Activated naive CD4-positive, alpha-beta T cell treated with anti-CD3 and anti-CD28 coated beads, Interleukin-2, amount 50 U/mL, for 24 hours (primary cell): ENCODE measurements around the gene FOXN3.
"Not testable (repeated sequence)": the region's sequence is repeated elsewhere in the genome, so short reads cannot be mapped to it uniquely, and the experiment has no call there.

ENCODE experiments used
- H3K27ac Mint-ChIP-seq: one replicate; pipeline ENCODE4 v1.8.0; 2021; ENCODE audit warnings: mild to moderate bottlenecking, mixed read lengths
- H3K27me3 Mint-ChIP-seq: one replicate; pipeline ENCODE4 v1.8.0; 2021; ENCODE audit warnings: mixed read lengths
- H3K36me3 Mint-ChIP-seq: one replicate; pipeline ENCODE4 v1.8.0; 2021; ENCODE audit warnings: mixed read lengths
- H3K4me1 Mint-ChIP-seq: one replicate; pipeline ENCODE4 v1.8.0; 2021; ENCODE audit warnings: mixed read lengths
- H3K4me3 Mint-ChIP-seq: one replicate; pipeline ENCODE4 v1.8.0; 2021; ENCODE audit warnings: mild to moderate bottlenecking, mixed read lengths
- H3K9me3 Mint-ChIP-seq: one replicate; pipeline ENCODE4 v1.8.0; 2021; ENCODE audit warnings: mixed read lengths

FOXN3 gene

DNA sequence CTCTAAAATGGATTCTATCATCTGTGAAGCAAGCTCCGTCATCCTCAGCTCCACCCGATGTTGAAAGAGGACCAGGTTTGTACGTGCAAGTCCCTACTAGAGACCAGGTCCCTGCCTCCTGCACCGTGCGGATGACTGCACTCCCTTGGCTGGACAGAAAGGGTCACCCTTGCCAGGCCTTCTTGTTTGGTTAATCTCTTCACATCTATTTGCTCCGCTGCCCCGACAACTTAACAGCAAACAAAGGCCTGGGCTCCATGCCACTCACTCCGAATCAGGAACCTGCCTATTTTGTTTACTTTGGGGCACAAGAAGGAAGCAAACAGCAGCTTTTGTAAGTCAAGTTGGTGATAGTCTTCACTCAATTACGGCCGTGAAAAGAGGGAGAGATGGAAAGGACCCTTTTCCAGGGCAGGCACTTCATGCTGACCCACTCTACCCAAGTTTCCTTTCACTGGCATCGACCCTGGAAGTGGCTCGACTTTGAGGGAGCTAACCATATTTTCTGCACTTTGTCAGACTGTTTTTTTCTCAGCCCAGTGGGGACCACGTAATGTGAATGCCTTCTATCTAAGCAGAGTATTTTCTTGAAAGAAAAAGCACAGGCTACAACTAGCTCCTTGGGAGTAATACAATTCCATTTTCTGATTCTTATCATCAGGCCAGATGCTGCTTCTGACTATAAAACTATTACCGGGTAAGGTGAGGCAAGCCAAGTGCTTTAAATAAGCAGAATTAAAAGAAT lies 202.6 kb downstream of the FOXN3 start:
- peak overlapping the region; percentile 46 for H3K27ac Mint-ChIP-seq

DNA sequence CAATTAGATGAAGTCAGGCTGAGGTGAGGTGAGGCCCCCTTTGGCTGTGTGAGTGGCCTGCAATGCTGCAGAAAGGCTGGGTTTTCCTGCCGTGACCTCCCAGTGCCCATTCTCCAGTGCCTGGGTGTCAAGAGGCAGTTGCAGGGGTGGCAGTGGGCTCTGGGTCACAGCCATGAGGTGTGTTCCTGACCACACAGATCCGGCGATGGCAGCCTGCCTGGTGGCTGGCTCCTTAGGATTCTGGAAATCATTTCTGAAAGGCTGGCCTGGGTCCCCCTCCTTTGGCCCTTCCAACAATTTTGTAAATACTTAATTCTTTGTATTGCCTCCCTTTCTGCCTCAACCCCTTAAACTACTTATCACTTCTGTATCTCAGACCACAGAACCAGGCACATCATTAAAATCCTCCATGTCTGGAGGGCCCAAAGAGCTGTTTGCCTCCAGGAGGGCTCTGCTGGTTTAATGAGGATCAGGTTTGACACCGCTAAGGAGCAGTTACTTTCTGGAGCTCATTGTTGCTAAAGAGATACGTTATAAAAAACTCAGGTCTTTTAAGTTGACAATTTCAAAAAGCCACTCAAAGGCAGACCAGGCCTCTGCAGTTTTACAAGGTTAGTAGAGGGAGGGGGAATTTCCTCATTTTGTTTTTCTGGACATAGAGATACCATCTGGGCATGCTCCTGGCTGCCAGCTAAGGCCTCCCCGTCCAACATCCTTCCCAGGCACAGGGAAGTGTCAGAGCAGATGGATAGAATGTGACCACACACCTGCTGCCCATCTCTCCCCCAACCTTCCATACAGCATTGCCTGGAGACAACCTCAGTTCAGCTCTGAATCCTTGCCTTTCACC lies 204.4 kb downstream of the FOXN3 start:
- Mint-ChIP-seq H3K9me3 (no peaks in the 10 kb centered on the region), H3K4me3 (no peak overlapping the region), H3K27me3 (no peaks in the 10 kb centered on the region), H3K4me1 (peaks cover 46% of the 10 kb centered on the region), H3K27ac (peak overlapping the region; percentile 23), H3K36me3 (peaks cover 10% of the 10 kb centered on the region)

More for the DNA sequence above, 202.6 kb downstream of the FOXN3 start:
- H3K9me3 Mint-ChIP-seq, result no peaks in the 10 kb centered on the region
- peaks cover 18% of the 10 kb centered on the region for H3K36me3 Mint-ChIP-seq
- peaks cover 48% of the 10 kb centered on the region for H3K4me1 Mint-ChIP-seq
- no peaks in the 10 kb centered on the region for H3K27me3 Mint-ChIP-seq
- no peak overlapping the region for H3K4me3 Mint-ChIP-seq

DNA sequence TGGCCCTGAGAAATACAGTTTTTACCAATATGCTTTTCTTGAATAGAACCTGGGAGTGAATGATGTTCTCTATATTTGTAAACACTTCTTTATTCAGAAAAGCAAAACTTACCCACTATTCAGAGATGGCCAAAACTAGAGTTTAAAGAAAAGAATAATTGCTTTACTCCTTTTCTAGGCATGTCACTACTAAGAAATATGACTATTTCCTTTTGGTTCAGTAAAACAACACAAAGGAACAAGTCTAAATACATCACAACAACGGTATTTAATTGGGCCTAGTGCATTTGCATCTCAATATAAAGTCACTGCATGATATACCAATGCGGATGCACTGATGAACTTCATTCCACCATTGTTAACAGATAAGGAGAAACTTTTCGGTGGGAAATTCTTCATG lies 207.5 kb downstream of the FOXN3 start:
- Mint-ChIP-seq H3K27me3 (no peaks in the 10 kb centered on the region), H3K4me3 (no peak overlapping the region), H3K9me3 (no peaks in the 10 kb centered on the region), H3K4me1 (peaks cover 61% of the 10 kb centered on the region), H3K36me3 (peaks cover 16% of the 10 kb centered on the region), H3K27ac (no peak overlapping the region)

DNA sequence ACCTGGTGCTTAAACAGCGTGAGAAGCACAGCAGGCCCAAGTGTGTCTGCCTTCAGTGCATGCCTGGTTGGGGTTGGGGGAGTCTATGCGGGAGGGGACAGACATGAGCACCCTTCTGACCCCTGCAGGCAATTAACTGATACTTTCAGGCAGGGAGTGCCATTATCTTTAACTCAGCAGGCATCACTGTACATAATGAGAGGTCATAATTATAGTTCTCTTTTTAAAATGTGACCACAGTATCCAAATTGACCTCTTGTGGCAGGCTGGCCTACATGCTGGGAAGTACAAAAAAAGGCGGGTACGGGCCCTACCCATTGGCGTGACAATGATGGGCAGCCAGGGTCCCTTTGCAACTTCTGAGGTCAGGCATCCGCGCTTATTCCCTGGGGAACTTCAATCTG lies 209.1 kb downstream of the FOXN3 start:
- no peaks in the 10 kb centered on the region for H3K27me3 Mint-ChIP-seq
- H3K27ac Mint-ChIP-seq, result no peak overlapping the region
- H3K4me3 Mint-ChIP-seq, result no peak overlapping the region
- H3K36me3 Mint-ChIP-seq, result peaks cover 17% of the 10 kb centered on the region
- no peaks in the 10 kb centered on the region for H3K9me3 Mint-ChIP-seq
- peaks cover 70% of the 10 kb centered on the region for H3K4me1 Mint-ChIP-seq

DNA sequence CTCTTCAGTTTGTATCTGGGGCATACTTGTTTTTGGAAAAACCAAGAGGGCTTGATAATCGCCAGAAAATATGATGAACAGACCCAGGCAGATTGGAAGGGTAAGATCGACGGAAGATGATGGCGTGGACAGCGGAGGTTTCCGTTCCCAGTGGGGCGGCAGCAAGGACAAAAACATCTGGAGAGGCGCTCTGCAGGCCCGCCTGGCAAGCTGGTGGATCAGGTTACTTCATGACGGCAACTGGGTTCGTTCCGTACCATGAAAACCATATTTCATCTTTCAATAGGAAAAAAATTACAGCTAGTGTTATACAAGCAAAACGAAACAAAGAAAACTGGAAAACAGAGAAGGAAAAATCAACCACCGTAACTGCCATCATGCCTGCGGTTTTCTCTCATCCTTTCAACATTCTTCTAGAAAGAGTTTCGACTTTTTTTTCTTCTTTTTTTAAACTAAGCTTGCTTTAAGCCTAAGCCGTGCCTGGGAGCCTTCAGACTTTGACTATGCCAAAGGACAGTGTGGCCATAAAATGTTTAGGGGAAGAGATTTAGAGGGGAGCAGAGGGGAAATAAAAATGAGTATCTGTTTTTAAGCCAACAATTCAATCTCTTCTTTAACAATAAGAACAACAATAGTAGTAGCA lies 210.5 kb downstream of the FOXN3 start:
- H3K4me1 Mint-ChIP-seq, result peaks cover 78% of the 10 kb centered on the region
- peaks cover 17% of the 10 kb centered on the region for H3K36me3 Mint-ChIP-seq

DNA sequence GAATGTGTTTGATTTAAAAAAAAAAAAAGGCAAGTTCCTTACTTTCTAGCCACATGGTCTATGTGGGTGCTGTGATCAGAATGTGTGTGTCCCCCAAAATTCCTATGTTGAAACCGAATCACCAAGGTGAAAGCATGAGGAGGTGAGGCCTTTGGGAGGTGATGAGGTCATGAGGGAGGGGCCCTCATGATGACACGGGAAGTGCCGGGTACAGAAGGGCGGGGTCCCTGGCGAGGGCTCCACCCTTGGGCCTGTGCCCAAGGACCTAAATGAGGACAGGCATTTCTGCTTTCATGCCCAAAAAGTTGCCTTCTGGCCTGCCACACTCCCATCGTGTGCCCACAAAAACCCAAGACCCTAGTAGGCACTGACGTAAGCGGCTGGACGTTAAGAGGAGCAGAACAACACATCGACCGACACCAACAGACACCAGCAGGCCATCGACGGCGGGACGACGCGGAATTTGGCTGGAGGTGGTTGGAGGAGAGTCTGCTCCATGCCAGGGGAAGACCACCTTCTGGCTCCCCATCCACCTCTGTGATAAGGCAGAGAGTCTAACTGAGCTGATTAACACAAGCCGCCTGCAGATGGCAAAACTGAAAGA lies 211.8 kb downstream of the FOXN3 start:
- Mint-ChIP-seq H3K4me3 (no peak overlapping the region), H3K4me1 (peaks cover 79% of the 10 kb centered on the region), H3K27ac (peak overlapping the region; percentile 12), H3K36me3 (peaks cover 16% of the 10 kb centered on the region), H3K27me3 (no peaks in the 10 kb centered on the region), H3K9me3 (no peaks in the 10 kb centered on the region)

More for the DNA sequence above, 210.5 kb downstream of the FOXN3 start:
- Mint-ChIP-seq H3K9me3 (no peaks in the 10 kb centered on the region), H3K27ac (no peak overlapping the region), H3K27me3 (no peaks in the 10 kb centered on the region), H3K4me3 (no peak overlapping the region)

DNA sequence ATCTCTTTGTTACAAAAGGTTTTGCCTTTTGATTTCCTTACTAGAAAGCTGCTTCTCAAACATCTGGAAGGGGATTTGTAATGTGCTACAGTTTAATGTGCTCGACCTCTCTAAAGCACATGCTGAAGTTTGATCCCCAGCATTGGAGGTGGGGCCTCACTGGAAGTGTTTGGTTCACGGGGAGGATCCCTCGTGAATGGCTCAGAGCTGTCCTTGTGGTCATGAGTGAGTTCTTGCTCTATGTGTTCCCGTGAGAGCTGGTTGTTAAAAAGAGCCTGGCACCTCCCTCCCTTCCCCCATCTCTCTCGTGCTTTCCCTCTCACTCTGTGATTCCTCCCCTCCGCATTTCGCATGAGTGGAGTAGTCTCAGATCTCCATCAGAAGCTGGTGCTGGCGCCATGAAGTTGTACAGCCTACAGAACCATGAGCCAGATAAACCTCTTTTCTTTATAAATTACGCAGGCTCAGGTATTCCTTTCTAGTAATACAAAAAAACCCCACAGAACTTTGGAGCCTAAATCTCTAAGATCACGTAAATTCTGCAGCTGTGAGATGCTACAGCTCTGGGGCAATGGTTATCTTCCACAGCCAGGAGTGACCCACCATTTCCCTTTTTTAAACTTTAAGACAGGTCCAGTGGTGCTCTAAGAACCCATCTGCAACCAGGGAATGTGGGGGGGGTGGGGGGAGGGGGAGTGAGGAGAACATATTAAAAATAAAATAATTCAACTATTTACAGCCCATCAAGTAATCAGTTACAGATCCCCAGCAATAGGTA lies 214.4 kb downstream of the FOXN3 start:
- Mint-ChIP-seq H3K27ac (no peak overlapping the region), H3K4me1 (peaks cover 84% of the 10 kb centered on the region), H3K4me3 (no peak overlapping the region), H3K27me3 (no peaks in the 10 kb centered on the region), H3K9me3 (peaks cover 6% of the 10 kb centered on the region), H3K36me3 (peaks cover 27% of the 10 kb centered on the region)

DNA sequence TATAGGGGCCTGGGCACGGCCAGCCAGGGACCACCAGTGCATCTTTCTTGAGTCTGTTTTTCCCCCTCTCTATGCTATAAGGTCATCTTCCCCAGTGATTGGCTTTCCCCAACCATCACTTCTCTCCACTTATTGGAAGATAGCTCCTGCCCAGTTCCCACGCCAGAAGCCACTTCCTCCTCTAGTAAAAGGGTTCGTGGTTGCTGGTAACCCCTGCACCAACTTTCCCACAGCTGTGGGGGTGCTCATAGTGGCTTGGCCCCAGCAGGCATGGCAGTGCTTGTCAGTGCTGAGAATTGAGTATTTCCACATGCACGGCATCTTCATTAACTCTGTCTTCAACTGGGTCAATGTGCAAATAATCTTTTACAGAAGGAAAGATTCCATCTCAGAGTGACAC lies 215.4 kb downstream of the FOXN3 start:
- H3K4me3 Mint-ChIP-seq, result no peak overlapping the region
- peaks cover 82% of the 10 kb centered on the region for H3K4me1 Mint-ChIP-seq
- H3K27ac Mint-ChIP-seq, result no peak overlapping the region
- no peaks in the 10 kb centered on the region for H3K27me3 Mint-ChIP-seq
- peaks cover 6% of the 10 kb centered on the region for H3K9me3 Mint-ChIP-seq
- H3K36me3 Mint-ChIP-seq, result peaks cover 27% of the 10 kb centered on the region

DNA sequence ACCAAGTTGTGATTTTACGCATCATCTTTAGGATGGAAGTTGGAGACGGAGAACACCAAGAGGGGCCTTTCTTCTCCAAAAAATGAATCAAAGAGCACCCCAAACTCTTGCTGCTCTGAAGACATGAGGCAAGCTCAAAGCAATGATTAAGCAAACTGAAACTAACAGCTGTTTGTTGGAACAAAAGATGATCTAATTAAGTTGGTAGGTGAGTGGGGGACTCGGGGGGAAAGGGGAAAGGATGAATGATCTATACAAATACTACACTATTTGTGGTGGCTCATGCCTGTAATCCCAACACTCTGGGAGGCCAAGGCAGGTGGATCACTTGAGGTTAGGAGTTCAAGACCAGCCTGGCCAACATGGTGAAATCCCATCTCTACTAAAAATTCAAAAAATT lies 217.7 kb downstream of the FOXN3 start:
- H3K4me1 Mint-ChIP-seq, result peaks cover 79% of the 10 kb centered on the region
- H3K27me3 Mint-ChIP-seq, H3K4me3 Mint-ChIP-seq, H3K9me3 Mint-ChIP-seq: not testable (repeated sequence)
- peak overlapping the region; percentile 59 for H3K27ac Mint-ChIP-seq
- H3K36me3 Mint-ChIP-seq, result peaks cover 28% of the 10 kb centered on the region

DNA sequence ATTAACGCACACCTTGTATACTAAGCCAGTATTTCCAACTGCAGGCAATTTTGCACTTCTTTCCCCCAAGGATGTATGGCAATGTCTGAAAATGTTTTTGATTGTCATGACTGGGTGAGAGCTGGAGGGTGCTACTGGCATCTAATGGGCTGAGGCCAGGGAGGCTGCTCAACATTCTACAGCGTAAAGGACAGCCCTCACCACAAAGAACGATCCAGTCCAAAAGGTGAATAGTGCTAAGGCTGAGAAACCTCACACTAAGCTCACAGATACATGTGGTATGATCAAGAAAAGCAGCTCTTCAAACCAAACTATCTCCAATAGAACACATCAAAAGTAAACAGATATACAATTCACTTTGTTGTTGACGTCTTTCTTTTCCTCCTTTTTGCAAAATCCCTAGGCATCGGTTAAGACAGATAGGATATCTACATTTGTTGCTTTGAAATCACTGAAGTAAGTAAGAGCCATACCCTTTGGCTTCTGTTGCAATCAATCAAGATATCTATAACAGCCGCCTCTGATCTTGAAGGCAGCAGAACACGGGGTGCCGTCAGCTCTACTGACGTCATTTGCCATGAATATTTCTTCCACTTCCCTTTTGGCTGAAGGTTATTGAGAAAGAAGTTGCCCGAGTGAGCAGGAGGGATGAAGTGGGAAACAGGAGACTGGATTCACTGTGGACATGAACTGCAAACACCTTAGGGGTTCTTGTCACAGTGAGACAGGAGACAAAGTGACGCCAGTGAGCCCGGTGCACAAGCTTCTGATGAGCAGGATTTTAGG lies 218.3 kb downstream of the FOXN3 start:
- Mint-ChIP-seq H3K9me3 (peaks cover 6% of the 10 kb centered on the region), H3K27me3 (no peaks in the 10 kb centered on the region), H3K36me3 (peaks cover 28% of the 10 kb centered on the region), H3K4me3 (peak overlapping the region; percentile 43), H3K27ac (peak overlapping the region; percentile 72), H3K4me1 (peaks cover 74% of the 10 kb centered on the region)

DNA sequence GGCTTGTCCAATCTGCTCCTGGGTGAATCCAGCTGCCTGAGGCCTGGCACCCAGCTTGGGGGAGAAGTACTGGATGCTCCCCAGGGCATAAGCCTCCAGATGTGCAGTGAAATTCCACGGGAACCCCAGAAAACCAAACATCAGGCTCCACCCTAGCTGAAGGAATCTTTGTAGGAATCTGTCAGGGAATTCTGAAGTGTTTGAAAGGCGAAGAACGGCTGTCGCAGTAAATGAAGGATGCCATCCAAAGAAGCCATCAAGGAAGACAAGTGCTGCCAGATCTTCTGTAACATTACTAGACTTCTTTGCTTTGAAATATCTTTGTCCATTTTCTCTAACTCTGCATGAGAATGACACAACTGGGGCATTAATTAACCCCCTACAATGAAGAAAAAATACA lies 219.4 kb downstream of the FOXN3 start:
- Mint-ChIP-seq H3K27me3 (no peaks in the 10 kb centered on the region), H3K36me3 (peaks cover 26% of the 10 kb centered on the region), H3K9me3 (peaks cover 6% of the 10 kb centered on the region), H3K4me1 (peaks cover 65% of the 10 kb centered on the region), H3K4me3 (no peak overlapping the region), H3K27ac (no peak overlapping the region)

DNA sequence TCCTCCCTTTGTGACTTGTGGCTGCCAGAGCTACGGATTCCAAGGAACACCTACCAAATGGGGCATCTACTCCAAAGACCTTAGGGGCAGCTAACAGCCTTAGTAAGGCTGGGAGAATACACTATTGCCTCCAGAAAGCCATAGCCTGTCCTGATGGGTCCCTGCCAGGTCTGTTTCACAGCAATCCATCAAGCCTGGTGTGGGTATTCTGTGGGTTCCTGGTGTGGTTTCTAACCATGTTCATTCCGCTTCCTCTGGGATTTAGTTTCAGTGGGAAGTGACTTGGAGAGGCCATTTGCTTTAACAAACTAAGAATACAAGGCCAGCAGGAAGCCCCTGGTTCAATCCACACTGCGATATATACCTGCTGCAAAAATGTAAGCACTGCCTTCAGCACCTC lies 220.5 kb downstream of the FOXN3 start:
- no peaks in the 10 kb centered on the region for H3K27me3 Mint-ChIP-seq
- H3K4me1 Mint-ChIP-seq, result peaks cover 54% of the 10 kb centered on the region
- peaks cover 6% of the 10 kb centered on the region for H3K9me3 Mint-ChIP-seq
- H3K27ac Mint-ChIP-seq, result no peak overlapping the region
- no peak overlapping the region for H3K4me3 Mint-ChIP-seq
- peaks cover 26% of the 10 kb centered on the region for H3K36me3 Mint-ChIP-seq

DNA sequence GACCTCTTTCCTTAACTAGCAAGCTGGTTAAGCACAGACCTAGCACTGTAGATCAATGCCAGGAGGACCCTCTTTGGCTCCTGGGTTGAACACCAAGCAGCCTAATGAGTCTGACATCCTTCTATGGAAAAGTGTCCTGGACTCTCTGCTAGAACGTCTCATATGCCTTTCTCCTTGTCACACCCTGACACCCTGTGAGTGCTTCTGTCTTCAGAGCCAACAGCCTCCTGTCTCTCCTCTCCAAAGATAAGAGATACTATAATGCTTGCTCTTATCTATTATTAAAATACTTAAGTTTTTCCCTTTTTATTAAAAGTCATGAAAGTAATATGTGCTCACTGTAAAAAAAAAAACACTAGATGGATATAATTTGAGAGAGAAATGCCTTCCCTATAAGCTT lies 222.7 kb downstream of the FOXN3 start:
- peaks cover 6% of the 10 kb centered on the region for H3K9me3 Mint-ChIP-seq
- no peak overlapping the region for H3K4me3 Mint-ChIP-seq
- no peaks in the 10 kb centered on the region for H3K27me3 Mint-ChIP-seq
- H3K36me3 Mint-ChIP-seq, result peaks cover 28% of the 10 kb centered on the region
- peaks cover 37% of the 10 kb centered on the region for H3K4me1 Mint-ChIP-seq
- H3K27ac Mint-ChIP-seq, result no peak overlapping the region

DNA sequence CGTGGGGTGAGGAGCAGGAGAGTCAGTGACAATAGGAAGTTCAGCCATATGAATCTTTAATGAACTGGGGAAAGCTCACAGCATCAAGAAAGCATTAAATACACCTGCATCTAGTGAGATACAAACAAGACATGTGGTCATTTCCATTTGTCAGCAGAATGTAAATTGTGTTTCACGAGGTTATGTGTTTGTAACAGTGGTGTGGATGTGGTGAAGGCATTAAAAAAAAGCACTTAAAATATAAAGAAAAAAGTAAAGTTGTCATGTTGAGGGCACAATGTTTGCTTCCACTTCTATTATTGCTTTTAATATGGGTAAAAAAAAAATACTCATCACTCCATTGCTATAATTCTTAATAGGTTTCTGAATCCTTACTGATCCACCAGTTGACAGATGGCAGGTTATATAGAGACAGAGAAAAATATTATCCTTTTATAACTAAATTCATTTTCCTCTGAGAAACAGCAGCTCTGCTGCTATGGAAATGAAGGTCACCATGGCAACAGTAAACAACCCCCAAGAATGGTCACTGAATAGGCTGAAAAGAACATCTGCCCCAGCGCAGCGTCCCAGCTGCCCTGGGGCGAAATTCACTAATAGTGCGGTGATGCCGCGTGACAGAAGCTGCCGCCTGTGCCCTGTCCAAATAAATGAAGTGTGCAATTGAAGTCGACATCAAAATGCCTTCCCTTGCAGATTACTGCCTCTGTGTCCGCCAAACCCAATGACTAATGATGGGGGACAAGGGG lies 226.1 kb downstream of the FOXN3 start:
- no peaks in the 10 kb centered on the region for H3K27me3 Mint-ChIP-seq

More for the DNA sequence above, 226.1 kb downstream of the FOXN3 start:
- no peak overlapping the region for H3K4me3 Mint-ChIP-seq
- no peak overlapping the region for H3K27ac Mint-ChIP-seq
- H3K36me3 Mint-ChIP-seq, result peaks cover 9% of the 10 kb centered on the region
- H3K9me3 Mint-ChIP-seq, result no peaks in the 10 kb centered on the region
- peaks cover 15% of the 10 kb centered on the region for H3K4me1 Mint-ChIP-seq
